ENCODE results near the gene ZBTB7B. TPM values are rescaled to one million over a fixed set of nuclear protein-coding genes. Genes with fewer than 3 reads are reported as not detected.
"Not testable (repeated sequence)": the region's sequence is repeated elsewhere in the genome, so short reads cannot be mapped to it uniquely, and the experiment has no call there.

ZBTB7B gene
- total RNA-seq, 1 donor from 2014 or later = 83.1 TPM

DNA sequence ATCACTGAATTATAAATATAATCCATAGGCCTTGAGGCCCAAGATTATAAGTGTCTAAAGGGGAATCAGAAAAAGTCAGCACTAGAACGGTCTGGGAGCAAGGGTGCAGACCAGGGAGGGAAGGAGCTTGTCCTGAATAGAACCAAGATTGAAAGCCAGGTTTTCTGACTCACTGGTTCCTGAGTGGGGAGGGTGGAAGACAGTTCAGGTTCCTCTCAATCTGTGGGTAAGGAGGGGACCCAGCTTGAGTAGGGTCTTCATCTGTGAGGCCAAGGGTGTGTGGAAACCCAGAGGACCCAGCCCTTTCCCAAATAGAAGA lies 8.4 kb upstream of the ZBTB7B start:
- Histone ChIP-seq H3K4me3 (no peak overlapping the region), H3K36me3 (peaks cover 9 to 19% of the 10 kb centered on the region in 2 donors), H3K27me3 (no peaks in the 10 kb centered on the region), H3K9me3 (no peaks in the 10 kb centered on the region), H3K27ac (no peak overlapping the region), H3K4me1 (peaks cover 1 to 4% of the 10 kb centered on the region in 2 donors)
- DNase-seq (ENCODE audit: low spot score in 2 of 2) = no peak
- intact Hi-C loops (cut with DNase I) = no loop called here
- TF ChIP-seq, protein P1, sequence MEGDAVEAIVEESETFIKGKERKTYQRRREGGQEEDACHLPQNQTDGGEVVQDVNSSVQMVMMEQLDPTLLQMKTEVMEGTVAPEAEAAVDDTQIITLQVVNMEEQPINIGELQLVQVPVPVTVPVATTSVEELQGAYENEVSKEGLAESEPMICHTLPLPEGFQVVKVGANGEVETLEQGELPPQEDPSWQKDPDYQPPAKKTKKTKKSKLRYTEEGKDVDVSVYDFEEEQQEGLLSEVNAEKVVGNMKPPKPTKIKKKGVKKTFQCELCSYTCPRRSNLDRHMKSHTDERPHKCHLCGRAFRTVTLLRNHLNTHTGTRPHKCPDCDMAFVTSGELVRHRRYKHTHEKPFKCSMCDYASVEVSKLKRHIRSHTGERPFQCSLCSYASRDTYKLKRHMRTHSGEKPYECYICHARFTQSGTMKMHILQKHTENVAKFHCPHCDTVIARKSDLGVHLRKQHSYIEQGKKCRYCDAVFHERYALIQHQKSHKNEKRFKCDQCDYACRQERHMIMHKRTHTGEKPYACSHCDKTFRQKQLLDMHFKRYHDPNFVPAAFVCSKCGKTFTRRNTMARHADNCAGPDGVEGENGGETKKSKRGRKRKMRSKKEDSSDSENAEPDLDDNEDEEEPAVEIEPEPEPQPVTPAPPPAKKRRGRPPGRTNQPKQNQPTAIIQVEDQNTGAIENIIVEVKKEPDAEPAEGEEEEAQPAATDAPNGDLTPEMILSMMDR (IDR thresholded peaks at IDR 0.05) = no peak

GRCh38 chr1:154994591-154994990 lies 8.0 kb upstream of the ZBTB7B start:
- no peaks in the 10 kb centered on the region for H3K9me3 ChIP-seq
- H3K27me3 ChIP-seq = no peaks in the 10 kb centered on the region
- H3K4me1 ChIP-seq = peaks cover 4 to 6% of the 10 kb centered on the region in 2 donors
- intact Hi-C loops (cut with DNase I) = no loop called here
- TF ChIP-seq, protein P1 (IDR thresholded peaks at IDR 0.05) = no peak
- H3K27ac ChIP-seq = no peak overlapping the region
- peaks cover 6 to 17% of the 10 kb centered on the region in 2 donors for H3K36me3 ChIP-seq
- no peak for DNase-seq (ENCODE audit: low spot score in 2 of 2)
- H3K4me3 ChIP-seq = no peak overlapping the region

- intact Hi-C loops (cut with DNase I); H3K27me3 ChIP-seq; H3K36me3 ChIP-seq; H3K27ac ChIP-seq; H3K4me3 ChIP-seq; H3K9me3 ChIP-seq: not testable (repeated sequence)
- H3K4me1 ChIP-seq = peaks cover 7 to 12% of the 10 kb centered on the region in 2 donors
- DNase-seq (ENCODE audit: low spot score in 2 of 2) = peak in 1 of 2 donors; percentile 77
- TF ChIP-seq, protein P1 (IDR thresholded peaks at IDR 0.05) = peak in 2 of 3 experiments; percentile 28 to 43
Observed at GRCh38 chr1:154995301-154995983, 7.2 kb upstream of the ZBTB7B start.

DNA sequence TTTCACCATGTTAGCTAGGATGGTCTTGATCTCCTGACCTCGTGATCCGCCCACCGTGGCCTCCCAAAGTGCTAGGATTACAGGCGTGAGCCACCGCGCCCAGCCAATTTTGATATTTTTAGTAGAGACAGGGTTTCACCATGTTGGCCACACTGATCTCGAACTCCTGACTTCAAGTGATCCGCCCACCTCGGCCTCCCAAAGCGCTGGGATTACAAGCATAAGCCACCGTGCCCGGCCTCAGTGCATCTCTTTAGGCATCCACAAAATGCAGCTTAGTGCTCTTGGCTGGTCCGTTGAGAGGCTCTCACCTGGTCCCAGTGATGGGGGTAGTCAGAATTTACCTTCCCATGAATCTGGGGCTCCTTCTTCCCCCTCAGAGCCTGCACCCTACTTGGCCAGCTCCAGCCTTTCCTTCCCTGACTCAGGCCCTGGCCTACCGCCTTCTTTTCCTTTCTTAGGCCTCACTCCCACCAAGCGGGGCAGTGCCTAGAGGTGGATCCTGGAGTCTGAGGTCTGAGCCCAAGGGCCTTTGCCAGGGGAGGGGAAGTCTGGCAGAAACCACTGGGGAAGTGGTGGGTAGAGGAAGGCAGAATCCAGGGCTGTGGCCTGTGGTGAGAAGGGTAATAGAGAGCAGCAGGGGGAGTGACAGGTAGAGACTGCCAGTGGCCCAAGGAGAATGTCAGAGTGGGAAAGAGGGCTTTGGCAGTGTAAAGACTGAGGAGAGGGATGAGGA lies 5.5 kb upstream of the ZBTB7B start:
- Histone ChIP-seq H3K4me3 (no peak overlapping the region), H3K27me3 (no peaks in the 10 kb centered on the region), H3K36me3 (no peaks in the 10 kb centered on the region), H3K4me1 (peaks cover 7 to 17% of the 10 kb centered on the region in 2 donors), H3K27ac (no peak overlapping the region), H3K9me3 (no peaks in the 10 kb centered on the region)
- intact Hi-C loops (cut with DNase I) = no loop called here
- TF ChIP-seq, protein P1 (IDR thresholded peaks at IDR 0.05) = no peak
- no peak for DNase-seq (ENCODE audit: low spot score in 2 of 2)

GRCh38 chr1:154998201-154998780 lies 4.3 kb upstream of the ZBTB7B start:
- no peak overlapping the region for H3K4me3 ChIP-seq
- DNase-seq (ENCODE audit: low spot score in 2 of 2) = no peak
- TF ChIP-seq, protein P1 (IDR thresholded peaks at IDR 0.05) = no peak
- H3K4me1 ChIP-seq = peaks cover 7 to 17% of the 10 kb centered on the region in 2 donors
- H3K27me3 ChIP-seq = no peaks in the 10 kb centered on the region
- no peak overlapping the region for H3K27ac ChIP-seq
- no peaks in the 10 kb centered on the region for H3K9me3 ChIP-seq
- no peaks in the 10 kb centered on the region for H3K36me3 ChIP-seq
- intact Hi-C loops (cut with DNase I) = no loop called here
